GM19035 (cell line): ENCODE data around the gene LPXN.
A peak's percentile ranks its signal among the peaks of the same experiment; 100 is the strongest.

Experiments
- ATAC-seq: cut with Tn5 transposase; IDR thresholded peaks from one replicate; pipeline ENCODE4 v1.9.1; 2021; ENCODE audit not compliant: unreplicated experiment

LPXN gene

DNA sequence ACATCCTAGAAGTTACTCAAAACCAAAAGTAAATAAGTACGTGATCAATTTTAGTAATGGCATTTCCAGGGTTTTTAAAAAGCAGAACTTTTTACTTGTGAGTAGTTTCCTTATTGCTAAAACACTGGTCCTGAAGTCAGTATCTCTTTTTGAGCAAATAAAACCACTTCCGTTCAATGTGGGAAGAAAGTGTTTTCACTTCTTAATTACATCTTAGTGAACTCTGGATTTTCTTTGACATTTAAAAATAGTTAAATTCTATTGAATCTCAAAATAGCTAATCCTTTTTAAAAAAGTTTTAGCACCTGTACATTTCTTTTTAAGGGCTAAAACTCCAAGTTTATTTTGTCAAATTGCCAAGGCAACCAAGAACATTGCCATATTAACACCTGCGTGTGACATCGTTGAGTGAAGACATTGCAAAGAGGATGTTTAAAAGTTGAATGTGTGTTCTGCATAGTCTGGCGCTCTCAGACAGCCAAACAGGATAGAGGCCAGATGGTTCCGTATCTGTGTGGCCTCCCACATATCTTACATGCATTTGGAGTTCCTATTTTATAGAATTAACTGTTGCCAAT lies 50.5 kb downstream of the LPXN start:
- ATAC-seq, result peak; percentile 84

DNA sequence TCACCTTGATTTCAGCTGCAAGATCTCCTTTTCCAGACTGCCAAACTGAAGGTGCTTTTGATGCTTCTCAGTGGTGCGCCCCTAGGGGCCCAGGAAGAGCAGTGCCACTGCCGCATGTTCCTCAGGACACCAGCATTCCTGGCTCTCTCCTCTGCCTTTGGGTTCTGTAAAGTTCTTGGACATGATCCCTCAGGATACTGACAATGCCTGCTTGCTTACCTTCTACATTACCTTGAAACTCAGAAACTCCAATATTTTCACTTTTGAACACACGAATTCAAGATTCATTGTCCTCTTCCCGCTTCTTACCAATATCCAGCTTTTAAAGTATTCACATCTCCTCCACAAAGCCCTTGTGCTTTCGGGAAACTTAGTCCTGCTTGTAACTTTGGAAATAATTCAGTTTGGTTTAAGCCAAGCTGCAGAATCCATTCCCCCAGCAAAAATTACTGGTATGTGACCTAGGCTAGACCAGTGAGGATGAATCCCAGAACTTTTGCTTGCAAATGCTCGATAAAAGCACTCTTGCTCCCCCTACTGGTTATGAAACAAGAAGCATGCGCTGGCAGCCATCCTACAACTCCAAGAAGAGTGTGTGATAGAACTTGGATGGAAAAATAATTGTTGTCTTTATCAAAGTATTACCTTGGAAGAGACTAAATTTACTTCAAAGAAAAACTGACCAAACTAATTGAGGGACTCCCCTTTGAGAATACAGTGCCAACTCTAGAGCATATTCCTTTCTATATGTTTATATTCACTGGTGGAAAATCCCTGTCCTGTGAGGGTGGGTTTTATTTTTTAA lies 51.2 kb downstream of the LPXN start:
- ATAC-seq, result peak; percentile 35

DNA sequence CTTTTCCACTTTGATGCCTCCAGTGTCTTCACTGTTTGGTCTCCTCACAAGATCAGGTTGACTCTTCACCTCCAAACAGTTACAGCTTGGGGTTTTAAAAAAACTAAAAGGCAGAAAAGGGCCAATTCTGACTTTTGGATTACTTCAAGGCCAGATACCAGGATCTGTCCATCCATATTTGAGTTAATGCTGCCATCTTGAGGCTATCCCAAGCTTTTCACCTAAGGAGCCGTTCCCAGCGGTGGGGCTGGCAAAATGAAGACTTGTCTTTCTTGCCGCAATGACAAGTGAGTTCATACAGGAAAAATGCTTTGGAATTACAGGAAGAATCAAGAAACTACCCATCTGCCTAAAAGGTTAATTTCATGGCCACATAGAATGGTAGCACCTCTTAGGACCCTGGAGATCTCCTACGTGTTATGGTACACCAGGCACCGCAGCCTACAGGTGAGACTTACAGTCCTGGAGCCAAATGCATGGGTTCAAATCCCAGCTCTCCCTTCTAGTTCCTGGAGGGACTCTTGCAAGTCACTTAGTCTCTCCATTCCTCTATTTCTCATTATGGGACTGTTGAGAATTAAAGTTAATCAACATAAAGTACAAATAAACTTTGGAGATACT lies 61.8 kb downstream of the LPXN start:
- ATAC-seq, result no peak

DNA sequence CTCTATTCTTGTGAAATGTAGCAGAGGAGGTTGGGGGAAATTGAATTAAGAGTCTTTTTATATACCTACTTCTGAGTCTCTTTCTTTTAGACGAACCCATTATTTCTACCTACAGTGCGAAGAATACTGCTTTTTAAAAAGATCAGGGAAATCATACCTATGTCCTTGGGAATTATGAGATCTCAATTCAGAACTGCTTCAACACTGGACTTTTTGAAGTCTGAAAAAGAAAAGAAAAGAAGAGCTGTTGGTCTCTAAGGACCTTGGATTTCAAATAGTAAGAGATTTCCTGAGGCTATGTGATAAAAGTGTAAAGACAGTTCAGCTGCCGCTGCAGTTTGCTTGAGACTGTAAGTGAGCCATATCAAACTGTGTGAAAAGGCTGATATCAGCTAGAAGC lies 64.0 kb downstream of the LPXN start:
- ATAC-seq, result no peak

DNA sequence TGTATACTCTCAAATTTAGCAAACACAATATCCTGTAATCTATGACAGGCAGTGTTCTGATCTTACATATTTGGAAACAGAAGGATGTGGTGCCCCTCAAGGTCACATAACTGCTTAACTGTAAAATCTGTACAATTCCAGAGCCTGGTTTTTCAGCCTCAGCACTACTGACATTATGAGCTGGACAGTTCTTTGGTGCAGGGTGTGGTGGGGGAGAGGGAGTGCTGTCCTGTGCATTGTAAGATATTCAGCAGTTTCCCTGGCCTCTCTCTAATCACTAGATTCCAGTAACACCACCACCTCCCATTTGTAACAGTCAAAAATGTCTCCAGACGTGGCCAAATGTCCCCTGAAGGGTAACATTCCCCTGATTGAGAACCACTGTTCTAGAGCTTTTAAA lies 65.9 kb downstream of the LPXN start:
- ATAC-seq, result no peak

DNA sequence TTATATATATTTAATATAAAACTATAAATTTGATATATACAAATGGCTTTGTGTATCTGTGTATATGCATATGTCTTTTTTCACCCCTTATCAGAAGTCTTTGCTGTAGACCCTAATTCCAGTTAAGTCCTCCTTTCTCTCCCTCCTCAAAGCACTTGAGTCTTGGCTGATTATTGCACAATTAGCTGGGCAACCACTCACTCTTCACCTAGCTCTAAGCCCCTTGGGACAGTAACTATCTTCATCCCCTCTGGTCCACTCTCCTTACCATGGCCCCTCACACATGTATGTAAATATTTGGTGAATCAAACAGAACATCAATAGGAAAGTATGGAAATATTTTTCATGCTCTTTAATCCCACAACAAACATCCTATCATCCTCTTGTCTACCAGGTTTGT lies 66.8 kb downstream of the LPXN start:
- ATAC-seq, result no peak

DNA sequence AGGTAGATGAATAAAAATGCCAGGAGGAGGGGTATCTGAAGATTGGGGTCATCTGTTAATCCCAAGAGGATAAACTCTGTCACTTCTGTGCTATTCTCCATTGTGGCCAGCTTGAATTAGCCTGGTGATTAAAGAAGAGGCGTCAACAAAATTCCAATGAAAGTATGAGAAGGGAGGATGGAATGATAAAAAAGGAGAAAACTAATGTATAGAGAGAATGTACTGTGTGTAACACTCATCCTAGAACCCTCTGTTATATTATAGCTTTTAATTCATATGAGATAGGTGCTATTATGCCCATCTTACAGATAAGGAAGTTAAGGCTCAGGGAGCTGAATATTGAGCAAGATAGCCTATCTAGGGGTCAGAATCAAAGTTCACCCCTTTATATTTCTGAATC lies 67.7 kb downstream of the LPXN start, which contains the start of gene OR5B21:
Gene OR5B21, minus strand, starts transcription at position 101 of the 400 bp plus-strand sequence. Its CDS starts 0 bp downstream, at position 101.
- ATAC-seq, result no peak

DNA sequence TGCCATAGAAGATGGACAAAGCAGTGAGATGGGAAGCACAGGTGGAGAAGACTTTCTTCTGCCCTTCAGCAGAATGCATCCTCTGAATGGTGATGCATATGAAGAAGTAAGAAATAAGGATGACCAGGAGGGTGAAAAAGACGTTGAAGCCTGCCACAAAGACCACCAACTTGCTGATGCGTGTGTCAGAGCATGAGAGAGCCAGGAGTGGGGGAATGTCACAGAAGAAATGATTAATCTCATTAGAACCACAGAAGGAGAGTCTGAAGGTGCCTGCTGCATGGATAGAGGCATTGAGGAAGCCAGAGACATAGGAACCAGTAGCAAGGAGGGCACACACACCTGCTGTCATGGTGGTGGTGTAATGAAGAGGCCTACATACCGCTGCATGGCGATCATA lies 68.3 kb downstream of the LPXN start:
- ATAC-seq, result no peak

DNA sequence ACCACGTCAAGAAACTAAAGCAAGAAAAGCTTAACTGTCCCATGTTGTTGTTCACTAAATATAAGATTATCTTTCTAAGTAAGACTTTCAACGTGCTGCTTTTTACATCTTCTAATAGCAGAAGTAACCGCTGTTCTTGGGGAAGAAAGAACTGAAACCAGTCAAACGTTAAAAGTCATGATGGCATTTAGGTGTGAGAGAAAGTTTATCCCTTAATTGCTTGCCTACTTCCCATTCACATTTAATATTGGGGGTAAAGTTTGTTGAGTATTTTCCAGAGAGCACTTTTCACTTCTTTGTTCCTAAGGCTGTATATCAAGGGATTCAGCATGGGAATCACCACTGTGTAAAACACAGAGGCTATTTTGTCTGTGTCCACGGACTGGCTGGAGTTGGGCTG lies 68.7 kb downstream of the LPXN start:
- ATAC-seq, result peak; percentile 46

DNA sequence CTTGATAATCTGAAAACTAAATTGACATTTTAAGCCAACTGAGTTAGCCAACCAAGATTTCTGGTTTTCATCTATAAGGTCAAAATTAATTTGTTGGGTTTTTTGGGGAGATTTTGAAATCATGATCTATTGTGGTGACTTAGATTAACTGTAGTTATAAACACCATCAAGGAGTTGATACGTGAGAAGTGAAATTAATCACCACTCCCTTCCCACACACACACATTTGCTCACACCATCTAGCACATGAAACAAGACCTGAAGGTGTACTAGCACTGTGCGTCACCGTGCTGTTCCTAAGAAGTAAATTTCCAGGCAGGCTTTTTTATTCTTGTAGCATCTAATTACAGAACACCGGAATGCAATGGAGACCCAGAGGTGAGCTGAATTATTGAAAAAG lies 69.8 kb downstream of the LPXN start:
- ATAC-seq, result no peak

DNA sequence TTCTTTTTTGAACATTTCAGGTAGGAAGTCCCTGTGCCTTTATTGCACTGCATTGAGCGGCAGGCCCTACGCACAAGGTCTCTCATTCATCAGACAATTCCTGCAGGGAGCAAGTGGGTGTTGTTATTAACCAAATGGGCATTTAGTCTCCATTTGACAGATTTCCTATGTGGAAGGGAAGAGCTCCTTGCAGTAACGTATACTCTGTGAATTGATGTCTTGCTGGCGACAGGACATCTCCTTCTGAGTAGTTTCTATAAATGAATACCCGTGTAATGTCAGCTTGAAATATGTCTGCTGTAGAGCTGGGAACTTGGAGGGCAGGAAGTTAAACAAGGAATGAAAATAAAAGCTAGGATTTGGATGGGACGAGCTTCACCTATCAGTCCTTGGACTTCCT lies 71.4 kb downstream of the LPXN start:
- no peak for ATAC-seq

DNA sequence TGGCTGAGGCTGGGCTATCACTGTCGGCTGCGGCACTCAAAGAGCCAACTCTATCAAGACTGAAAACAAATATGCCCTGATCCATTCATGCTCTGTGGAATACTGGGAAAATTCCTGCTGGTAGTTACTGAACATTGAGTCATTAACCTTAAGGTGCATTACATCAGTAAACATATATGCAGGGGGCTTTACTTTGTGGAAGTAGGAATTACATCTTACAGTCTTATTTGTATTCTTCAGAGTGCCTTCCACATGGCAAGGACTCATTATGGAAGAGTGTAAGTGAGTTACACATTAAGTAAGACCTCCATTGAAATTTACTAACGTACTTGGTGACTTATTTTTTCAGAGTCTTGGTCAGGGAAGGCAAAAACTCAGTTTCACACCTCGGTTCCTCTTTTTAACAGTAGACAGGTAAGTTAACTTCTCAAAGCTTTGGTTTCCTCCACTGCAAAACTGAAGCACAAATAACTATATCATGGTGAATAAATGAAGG lies 72.2 kb downstream of the LPXN start:
- peak; percentile 91 for ATAC-seq

DNA sequence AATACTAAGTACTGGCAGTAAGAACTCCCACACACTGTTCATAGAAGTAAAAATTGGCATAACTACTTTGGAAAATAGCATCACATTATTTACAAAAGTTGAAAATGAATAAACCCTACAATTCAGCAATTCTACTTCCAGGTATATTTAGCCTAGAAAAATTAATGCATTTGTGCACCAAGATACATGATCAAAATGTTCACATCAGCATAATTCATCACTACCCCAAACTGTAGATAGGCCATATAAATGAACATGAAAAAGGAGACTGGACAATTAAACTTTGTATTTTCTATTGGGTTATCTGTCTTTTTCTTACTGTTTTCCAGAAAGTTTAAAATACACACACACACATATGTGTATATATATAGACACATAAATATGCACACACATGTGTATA lies 73.7 kb downstream of the LPXN start:
- ATAC-seq, result no peak

DNA sequence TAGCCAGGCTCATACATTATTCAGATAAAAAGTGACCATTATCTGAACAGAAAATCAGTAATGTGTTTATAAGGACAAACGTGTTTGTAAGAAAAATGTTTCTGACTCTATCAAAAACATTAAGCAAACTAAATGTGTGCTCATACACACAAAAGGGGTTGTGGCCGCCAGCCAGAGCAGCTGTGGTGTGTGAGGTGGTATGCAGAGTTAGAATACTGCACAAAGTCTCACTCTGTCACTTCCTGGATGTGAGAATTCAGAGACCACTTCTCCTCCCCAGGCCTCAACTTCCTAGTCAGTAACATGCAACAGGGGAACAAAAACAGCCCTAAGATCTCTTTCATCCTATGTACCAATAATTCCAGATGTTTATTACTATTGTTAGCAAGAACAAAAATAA lies 77.2 kb downstream of the LPXN start:
- ATAC-seq, result no peak

DNA sequence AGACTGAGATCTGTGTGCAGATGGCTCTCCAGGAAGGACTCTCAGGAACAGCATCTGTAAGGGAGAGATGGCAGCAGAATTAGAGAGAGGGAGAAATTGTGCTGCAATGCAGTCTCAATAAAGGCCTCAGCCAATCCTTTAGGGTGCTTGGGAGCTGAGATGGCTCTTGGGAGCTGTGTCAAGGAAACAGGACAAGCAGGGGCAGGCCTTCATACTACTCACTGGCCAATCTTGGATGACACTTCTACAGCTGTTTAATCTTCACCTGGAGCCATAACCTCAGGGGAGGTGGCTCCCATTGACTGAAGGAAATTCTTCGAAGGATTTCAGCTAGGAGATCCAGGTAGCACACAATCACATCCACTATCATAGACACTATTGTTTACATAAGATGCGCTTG lies 77.7 kb downstream of the LPXN start:
- no peak for ATAC-seq

DNA sequence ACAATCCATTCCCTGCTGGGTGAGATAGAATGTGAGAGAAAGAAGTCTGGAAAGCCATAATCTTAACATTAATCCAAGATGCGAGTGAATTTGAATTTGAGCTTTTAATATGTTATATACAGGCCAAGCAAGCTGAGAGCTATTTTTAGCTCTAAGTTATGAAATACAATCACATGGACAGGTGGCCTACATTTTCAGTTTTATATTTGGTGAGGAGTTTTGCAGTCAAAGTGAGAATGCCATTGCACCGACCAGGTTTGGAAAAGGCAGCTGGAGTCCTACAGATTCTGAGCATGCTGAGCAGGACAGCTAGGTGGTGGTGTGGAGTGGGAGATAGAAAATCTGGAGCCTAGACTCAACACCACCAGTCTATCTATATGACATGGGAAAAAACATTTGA lies 79.8 kb downstream of the LPXN start:
- ATAC-seq, result no peak

DNA sequence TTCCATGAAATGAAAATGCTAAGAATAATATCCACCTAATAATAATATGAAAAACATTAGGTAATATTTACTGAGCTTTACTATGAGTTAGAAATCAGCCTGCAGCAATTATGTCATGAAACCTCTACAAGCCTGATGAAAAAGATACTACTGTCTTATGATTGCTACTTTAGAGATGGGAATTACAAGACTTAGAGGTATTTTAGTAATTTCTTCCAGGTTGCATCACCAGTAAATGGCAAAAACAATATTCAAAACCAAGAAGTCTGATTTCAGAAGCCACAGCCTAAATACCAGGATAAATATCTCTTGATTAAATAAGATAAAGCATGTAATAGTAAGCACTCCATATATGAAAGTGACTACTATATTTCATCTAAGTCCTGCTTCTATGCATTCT lies 81.6 kb downstream of the LPXN start:
- no peak for ATAC-seq

DNA sequence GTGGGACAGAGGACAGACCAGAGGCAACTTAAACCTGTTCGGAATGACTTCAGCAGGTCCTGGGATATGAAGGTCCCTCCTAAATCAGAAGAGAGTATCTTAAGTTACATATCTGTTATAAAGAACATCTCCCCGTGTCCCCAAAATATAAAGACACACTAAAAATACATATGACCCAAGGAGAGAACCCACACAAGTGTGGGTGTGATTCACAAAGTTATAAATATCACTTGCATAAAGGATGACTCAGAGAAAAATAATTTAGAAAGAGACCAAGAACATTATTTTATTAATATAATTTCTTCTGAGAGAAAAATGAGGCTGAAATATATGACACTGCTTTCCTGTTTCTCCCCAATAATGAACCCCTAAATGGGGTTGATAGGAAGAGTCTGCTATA lies 82.0 kb downstream of the LPXN start:
- no peak for ATAC-seq

DNA sequence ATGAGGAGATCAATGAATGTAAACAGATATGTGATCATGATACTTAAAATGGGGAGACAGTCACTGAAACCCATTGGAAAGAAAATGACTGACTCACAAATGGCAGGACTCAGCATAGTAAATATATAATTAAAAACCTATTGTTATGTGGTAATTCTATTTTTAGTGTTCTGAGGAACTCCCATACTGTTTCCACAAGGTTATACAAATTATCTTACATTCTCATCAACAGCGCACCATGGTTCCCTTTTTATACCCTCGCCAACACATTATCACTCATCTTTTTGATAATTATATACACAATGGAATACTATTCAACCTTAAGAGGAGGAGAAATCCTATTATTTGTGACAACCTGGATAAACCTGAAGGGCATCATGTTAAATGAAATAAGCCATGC lies 84.8 kb downstream of the LPXN start:
- ATAC-seq, result no peak

DNA sequence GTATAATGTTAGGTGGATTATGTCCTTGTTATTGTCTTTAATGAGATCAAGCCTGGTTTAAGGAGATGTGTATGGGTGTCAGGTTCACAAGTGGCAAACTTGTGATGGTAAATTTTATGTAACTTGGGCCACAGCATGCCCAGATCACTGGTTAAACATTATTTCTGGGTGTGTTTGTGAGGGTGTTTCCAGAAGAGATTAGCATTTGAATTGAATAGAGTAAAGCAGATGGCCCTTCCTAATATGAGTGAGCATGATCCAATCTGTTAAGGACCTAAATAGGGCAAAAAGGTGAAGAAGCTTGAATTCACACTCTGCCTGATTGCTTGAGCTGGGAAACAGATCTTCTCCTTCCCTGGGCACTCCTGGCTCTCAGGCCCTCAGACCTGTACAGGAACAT lies 88.5 kb downstream of the LPXN start:
- no peak for ATAC-seq

DNA sequence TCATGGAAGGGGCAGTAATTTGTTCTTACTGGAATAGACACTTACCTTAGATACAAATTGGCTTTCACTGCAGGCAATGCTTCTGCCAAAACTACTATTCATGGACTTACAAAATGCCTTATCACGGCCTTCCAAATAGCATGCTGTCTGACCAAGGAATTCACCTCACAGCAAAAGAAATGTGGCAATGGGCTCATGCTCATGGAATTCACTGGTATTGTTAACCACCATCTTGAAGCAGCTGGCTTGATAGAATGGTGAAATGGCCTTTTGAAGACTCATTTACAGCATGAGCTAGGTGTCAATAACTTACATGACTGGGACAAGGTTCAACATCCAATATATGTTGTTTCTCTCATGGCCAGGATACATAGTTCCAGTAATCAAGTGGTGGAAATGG lies 89.7 kb downstream of the LPXN start:
- ATAC-seq, result no peak
